T-helper 1 cell (primary cell): ENCODE measurements around the gene OR5H14.
"Not testable (repeated sequence)": the region's sequence is repeated elsewhere in the genome, so short reads cannot be mapped to it uniquely, and the experiment has no call there.

ENCODE experiments used
- DNase-seq, 5 donors: peaks; one replicate each; pipeline ENCODE4 v3.0.0-alpha.2; 2012 to 2020
- total RNA-seq, 4 donors: gene quantifications; one replicate each; lab custom pipeline; 2026; lab: John Stamatoyannopoulos, UW

OR5H14 gene
- 0 to 0.08 (median 0) reads per million in 4 donors for total RNA-seq

DNA sequence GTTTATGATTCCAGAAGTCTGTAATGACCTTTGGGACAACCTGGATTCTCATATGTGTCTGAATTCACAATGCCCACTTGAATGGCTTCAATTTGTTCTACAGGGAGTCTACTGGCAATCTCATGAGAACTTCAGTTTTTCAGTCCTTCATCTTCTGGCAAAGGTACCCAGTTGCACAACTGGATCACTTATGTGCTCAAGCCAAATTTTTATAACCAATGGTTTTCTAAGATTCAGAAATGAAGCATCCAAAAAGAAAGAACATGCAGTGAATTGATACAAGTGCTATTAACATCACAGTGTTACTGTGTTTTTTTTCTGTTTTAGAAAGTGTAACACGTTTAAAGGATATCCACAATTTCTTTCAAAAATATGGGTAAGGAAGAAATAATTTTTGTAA, at the start of gene OR5H14:
Gene OR5H14 (plus strand): TSS at position 301 of the 400 bp plus-strand sequence. CDS start 1,907 bp downstream, outside the sequence.
- no peak for DNase-seq

DNA sequence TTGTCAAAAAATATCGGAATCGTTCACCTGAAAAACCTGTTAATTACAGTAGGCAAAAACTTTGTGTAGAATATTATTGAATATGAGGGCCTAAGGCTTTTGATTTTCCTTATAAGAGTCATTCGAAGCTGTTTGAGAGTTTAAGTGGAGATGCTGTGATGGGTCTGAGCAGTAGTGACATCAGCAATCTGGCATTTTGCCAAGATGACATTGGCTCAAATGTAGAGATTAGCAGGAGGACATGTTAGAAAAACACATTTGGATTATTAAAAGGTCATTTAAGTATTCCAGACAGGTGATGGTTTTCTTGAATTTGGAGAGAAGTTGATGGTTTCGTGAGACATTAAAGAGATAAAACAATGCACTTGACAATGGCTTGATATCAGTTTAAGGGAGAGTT, 47.4 kb upstream of the OR5H14 start:
- no peak for DNase-seq

DNA sequence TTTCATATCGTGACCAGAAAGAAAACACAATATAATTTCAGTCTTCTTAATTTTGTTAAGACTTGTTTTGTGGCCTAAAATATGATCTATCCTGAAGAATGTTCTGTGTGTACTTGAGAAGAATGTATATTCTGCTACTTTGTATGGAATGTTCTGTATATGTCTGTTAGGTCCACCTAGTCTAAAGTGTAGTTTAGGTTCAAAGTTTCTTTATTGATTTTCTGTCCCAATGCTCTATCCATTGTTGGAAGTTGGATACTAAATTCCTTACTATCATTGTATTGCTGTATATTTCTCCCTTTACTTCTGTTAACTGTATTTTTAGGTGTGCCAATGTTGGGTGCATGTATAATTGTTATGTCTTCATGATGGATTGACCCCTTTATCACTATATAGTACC, 39.1 kb upstream of the OR5H14 start:
- no peak for DNase-seq

DNA sequence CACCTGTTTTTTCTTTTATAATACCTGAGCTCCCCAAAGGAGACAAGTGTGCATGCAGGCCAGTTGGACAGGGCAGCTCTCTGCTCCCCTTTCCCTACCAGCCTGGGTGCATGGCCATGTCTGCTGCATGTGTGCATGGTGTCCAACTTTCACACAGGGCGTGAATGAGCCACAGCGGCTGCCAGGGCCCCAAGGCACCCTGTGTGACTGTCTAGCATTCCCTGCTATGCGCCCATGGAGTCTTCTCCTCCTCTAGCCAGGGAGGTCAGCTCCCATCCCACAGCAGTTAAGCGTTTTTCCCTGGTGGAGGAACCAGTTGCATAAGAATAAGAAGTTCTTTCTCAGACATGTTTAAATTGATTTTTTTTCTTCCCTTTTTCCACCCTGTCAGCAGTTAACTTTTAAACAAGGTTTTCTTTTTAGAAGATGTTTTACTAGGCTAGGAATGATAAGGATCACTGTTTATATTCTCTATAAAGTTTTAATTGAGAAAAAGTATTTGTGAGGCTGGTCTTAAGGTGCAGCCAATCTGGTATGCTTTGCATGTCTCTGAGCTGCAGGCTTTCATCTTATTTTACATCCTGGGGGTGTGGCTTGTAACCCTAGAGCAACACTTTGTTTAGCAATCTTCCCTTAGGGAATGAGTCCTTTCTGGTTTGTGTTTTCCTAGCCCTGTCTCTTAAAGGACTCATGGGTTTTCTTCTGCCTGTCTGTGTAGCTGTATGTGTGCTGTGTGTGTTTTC, 37.3 kb upstream of the OR5H14 start:
- DNase-seq: no peak

DNA sequence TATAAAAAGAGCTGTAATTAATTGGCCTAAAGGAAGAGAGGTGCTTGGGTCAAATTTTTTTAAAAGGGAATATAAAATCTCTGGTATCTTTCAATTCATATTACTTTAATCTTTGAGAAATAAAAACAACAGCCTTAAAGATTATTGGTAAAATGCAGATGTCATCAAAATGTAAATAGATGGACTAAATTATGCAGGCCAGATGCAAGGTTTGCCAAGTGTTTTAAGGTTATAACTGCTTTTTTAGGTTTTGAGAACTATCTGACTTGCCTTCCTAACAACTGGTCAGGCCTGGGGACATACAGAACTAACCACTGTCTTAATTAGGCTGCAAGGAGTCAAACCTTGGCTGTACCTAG, 36.8 kb upstream of the OR5H14 start:
- no peak for DNase-seq

DNA sequence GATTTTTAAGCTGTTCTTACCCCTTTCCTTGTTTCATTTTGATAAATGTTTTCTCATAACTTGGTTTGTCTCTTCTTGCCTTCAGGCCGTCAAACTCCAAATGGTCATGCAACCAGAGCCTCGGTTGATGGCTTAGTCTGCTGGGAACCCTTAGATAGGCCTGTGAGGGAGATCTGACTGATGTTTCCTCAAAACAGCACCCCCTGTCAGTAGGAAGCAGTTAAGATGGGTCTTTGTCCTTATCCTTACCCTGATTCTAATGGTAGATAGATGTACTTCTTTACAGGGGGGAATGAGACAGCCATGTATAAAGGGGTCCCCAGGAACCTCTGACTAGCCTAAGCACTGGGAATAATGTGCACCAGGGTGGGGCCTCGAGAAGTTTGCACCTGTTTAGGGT, 33.0 kb upstream of the OR5H14 start:
- no peak for DNase-seq

DNA sequence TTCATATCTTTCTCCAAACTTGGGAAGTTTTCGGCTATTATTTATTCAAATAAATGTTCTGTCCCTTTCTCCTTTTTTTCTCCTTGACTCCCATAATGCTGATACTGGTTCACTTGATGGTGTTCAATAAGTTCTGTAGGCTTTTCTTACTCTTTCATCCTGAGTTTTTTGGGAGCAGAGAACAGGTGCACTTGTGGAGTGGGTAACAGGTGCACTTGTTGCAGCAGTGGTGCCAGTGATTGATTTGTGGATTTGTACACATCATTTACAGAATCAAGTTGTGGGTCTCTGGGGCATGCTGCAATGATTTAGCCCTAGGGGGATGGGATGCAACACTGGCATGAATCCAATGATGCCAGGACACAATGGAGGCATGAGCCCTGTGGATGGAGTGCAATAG, 31.6 kb upstream of the OR5H14 start:
- DNase-seq: no peak

DNA sequence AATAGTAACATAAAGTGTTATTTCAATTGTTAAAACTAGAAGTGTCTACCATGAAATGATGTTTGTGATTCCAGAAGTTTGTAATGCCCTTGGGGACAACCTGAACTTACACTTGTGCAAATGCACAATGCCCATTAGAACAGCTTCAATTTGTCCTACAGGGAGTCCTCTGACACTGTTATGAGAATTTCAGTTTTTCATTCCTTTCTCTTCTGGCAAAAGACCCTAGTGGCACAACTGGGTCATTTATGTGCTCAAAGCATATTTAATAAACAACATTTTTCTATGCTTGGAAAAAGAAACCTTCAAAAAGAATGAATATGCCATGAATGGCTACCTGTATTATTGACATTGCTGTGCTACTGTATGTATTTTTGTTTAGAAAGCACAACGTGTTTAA, 16.9 kb upstream of the OR5H14 start, which contains the start of gene OR5H1:
Gene OR5H1 (plus strand): TSS at position 301 of the 400 bp plus-strand sequence. CDS start 1,977 bp downstream, outside the sequence.
- DNase-seq: no peak

DNA sequence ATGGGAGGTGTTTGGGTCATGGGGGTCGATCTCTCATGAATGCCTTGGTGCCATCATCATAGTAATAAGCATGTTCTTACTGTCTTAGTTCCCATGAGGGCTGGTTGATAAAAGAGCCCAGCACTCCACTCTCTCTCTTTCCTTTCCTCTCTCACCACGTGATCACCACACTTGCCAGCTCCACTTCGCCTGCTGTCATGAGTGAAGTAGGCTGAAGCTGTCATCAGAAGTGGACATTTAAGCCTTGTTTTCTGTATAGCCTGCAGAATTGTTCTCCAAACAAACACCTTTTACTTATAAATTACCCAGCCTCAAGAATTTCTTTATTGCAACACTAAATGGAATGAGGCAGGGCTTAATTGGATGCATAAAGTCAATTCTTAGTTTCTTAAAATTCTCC, 10.6 kb upstream of the OR5H14 start:
- DNase-seq: no peak

DNA sequence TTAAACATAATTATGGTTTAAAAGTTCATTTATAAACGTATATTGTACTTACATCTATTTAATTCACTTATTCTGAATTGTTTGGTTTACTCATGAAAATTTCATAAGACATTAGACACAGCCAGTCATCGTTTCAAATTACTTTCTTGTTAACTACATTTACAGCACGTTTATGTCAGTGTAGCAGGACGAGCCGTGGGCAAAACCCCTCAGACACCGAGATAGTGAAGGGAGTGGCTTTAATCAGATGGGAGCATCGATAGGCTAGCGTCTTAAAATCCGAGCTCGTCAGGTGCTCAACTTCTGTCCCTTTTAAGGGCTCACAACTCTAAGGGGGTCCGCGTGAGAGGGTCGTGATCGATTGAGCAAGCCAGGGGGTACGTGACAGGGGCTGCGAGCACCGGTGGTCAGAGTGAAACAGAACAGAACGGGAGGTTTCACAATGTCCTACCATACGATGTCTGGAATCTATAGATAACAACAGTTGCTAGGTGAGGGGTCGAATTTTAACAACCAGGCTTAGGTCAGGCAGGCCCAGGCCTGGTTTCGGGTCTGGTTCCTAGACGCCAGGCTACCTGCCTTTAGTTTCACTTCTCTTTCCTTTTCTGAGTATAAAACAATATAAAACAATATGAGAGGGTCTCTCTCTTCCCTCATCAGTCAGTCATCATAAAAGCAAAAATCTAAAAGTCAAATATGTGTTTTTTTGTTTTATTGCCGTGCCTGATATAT, 9.3 kb upstream of the OR5H14 start:
- not testable (repeated sequence) for DNase-seq

DNA sequence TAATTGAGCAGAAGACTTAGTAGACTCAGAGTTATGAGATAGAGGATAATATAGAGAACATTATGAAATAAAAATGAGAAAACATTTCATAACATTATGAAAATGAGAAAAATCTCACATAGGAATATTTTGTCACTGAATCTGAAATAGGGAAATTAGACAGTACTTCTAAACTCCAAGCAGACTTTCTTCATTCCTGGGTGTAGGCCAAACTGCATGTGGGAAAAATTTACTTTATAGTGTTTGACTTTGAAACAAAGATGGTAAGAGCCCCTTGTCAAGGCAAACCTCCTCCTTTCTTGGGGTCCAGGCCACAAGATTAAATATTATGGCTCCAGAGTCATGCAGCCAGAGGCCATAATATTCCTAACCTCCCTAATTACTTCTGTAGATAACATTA, 6.7 kb upstream of the OR5H14 start:
- DNase-seq: no peak

DNA sequence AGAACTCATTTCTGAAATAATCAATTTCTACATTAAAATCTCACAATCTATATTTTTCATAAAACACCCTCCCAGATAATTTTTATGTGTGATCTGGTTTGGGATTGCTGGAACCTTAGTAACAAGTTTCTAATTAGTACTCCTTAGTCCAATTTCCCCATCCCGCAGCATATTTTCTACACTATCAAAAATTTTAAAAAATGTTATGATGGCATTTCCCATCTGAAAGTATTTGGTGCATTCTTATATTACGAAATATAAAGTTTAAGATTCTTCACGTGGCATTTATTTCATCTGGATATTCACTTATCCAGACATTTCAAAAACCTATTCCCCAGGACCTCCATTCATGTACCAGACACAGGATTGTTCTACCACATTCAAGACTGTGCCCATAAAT, 1.5 kb downstream of the OR5H14 start:
- DNase-seq: no peak

DNA sequence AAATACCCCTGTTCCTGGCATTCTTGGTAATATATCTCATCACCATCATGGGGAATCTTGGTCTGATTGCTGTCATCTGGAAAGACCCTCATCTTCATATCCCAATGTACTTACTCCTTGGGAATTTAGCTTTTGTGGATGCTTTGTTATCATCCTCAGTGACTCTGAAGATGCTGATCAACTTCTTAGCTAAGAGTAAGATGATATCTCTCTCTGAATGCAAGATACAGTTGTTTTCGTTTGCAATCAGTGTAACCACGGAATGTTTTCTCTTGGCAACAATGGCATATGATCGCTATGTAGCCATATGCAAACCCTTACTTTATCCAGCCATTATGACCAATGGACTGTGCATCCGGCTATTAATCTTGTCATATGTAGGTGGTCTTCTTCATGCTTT, 2.2 kb downstream of the OR5H14 start:
- not testable (repeated sequence) for DNase-seq

DNA sequence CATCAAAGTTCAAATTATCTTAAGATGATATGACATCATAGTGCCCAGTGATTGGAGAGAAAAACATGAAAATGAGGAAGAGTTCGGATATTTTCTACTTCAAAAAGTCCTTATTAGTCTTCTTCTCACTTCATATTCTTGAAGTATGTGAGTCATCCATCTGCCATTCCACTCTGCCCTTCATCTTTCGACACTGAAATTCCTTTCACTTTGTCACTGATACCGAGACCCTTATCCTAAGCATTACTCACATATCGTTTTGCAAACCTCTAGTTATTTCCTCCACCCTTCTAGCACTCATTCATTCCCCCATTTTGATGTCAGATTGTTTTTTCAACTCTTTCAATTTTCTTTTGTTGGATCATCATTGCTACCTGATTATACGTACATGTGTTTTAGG, 4.0 kb downstream of the OR5H14 start:
- no peak for DNase-seq

DNA sequence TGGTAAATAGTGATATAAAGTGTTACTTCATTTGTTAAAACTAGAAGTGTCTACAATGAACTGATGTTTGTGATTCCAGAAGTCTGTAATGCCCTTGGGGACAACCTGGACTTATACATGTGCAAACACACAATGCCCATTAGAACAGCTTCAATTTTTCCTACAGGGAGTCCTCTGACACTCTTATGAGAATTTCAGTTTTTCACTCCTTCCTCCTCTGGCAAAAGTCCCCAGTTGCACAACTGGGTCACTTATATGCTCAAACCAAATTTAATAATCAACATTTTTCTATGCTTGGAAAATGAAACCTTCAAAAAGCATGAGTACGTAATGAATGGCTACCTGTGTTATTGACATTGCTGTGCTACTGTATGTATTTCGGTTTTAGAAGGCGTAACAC, 19.1 kb downstream of the OR5H14 start, which contains the start of gene OR5H15:
Gene OR5H15 (plus strand): TSS at position 301 of the 400 bp plus-strand sequence. CDS start 2,004 bp downstream, outside the sequence.
- no peak for DNase-seq

DNA sequence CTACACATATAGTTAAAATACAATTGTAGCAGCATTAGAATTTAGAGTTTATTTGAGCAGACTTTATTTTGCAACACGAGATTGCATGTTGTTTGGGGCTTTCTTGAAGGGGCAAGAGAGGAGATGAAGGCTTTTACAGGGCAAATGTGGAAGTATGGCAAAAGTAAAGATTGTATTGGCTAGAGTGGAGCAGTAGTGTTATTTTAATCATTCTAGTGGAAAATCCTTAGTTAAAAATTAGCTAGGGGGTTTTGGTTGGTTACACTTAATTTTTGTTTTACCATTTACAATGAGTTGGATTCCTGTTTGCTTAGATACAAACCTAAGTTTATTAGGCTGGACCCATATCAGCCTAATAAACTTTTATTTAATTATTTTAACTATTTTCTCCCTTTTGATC, 23.8 kb downstream of the OR5H14 start:
- no peak for DNase-seq

DNA sequence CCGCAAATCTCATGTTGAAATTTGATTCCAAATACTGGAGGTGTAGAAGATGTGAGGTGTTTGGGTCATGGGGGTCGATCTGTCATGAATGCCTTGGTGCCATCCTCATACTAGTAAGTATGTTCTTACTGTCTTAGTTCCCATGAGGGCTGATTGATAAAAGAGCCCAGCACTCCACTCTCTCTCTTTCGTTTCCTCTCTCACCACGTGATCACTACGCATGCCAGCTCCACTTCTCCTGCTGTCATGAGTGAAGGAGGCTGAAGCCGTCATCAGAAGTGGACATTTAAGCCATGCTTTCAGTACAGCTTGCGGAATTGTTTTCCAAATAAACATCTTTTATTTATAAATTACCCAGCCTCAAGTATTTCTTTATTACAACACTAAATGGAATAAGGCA, 25.3 kb downstream of the OR5H14 start:
- DNase-seq: no peak

DNA sequence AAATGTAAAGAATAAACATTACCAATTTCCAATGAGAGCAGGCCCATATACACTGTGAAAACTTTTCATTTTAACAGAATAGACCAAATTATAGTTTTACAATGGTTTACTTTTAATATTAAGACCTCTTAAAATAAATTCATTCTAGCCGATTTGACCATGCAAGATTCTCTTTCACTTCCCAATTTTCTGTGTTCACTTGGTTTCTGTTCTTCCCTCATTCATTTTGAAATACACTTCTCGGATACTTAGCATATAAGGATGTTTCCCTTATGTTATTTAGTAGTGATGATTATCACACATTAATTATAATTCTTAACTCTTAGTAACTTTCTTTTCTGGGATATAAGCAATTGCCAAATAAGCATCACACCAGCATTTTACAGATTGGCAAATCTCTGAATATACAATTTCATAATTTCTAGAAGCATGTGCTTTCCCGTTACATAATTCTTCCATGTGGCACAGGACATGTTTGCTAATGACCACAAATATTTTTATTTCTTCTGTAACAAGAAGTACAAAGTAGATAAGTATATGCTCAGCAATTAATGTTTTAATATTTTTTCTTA, 33.1 kb downstream of the OR5H14 start:
- no peak for DNase-seq

DNA sequence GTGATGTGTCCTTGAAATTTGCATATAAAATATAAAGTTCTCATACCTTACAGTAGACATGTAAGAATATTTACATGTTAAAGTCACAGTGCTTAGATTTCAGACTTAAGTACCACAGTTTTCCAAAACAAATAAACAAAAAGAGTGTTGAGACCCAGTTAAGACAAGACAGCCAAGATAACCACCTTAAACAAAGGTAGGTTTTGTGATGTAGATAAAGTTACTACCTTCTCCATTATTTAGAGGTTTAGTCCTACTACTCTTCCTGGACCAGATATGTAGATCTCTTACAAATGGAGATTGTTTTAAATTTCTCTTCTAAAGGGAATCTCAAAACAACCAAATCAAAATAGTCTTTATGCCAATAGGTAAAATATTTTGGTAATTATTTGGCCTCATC, 34.9 kb downstream of the OR5H14 start:
- DNase-seq: no peak

DNA sequence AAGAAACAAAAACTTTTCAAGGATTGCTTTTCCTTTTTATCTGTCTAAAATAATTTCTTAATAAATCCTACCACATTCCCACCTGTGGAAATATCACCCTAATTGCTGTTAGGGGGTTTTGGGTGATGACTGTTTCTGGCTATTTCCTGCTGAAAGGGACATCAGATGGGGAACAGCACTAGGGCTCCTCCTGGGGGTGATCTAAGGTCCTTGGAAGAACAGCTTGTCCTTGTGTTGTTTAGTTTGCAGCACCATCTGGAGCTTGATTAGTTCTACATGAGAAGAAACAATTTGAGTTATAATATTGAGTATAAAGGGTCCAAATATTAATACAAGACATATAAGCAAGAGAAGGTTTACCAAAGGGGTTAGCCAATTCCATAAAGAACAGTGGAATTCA, 37.9 kb downstream of the OR5H14 start:
- no peak for DNase-seq

DNA sequence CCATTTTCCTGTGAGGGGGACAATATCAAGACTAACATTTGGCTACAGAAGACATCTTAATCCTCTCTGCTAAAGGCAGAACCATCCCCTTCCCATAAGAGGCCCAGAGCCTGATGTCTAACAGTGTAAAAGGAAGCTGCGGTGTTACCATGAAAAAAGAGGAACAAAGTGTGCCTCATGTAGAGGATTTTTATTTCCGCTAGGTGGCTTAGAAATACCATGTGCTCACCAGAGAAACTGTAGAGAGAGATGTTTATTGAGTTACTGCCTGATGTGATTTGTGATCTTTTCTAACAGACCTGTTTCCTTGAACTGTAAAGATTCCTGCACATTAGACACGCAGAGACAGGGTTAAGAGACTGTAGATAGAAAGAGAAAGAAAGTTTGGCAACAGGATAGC, 41.3 kb downstream of the OR5H14 start:
- peak in 1 of 5 donors; percentile 33 for DNase-seq

DNA sequence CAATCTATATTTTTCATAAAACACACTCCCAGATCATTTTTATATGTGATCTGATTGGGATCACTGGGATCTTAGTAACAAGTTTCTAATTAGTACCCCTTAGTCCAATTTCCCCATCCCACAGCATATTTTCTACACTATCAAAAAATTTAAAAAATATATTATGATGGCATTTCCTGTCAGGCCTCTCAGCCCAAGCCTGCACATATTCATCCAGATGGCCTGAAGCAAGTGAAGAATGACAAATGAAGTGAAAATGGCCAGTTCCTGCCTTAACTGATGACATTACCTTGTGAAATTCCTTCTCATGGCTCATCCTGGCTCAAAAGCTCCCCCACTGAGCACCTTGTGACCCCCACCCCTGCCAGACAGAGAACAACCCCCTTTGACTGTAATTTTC, 43.6 kb downstream of the OR5H14 start:
- DNase-seq: not testable (repeated sequence)

DNA sequence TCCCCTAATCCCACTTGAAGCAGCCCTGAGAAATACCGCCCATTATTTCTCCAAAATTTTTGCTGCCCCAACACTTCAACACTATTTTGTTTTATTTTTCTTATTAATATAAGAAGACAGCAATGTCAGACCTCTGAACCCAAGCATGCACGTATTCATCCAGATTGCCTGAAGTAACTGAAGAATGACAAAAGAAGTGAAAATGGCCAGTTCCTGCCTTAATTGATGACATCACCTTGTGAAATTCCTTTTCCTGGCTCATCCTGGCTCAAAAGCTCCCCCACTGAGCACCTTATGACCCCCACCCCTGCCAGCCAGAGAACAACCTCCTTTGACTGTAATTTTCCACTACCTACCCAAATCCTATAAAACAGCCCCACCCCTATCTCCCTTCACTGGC, 49.0 kb downstream of the OR5H14 start:
- DNase-seq: not testable (repeated sequence)

DNA sequence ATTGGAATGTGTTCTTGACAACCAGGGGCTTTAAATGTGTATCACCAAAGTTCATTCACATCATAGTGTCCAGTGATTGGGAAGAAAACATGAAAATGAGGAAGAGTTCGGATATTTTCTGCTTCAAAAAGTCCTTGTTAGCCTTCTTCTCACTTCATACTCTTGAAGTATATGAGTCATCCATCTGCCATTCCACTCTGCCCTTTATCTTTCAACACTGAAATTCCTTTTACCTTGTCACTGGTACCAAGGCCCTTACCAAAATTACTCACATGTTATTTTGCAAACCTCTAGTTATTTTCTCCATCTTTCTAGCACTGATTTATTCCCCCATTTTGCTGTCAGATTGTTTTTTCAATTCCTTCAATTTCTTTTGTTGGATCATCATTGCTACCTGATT, 51.7 kb downstream of the OR5H14 start:
- DNase-seq: no peak
